Subcutaneous abdominal adipose tissue (tissue), 5 donors: ENCODE results near the gene TRIM2.
A peak's percentile ranks its signal among the peaks of the same experiment; 100 is the strongest.

Experiments
- H3K27ac ChIP-seq: one replicate; pipeline ENCODE4 v1.7.0; 2013; ENCODE audit warnings: low read depth, mild to moderate bottlenecking, inconsistent platforms, low read length, moderate library complexity
- H3K27me3 ChIP-seq, 5 donors: one replicate each; pipeline ENCODE4 v1.7.0; 2013; ENCODE audit warnings: low read length in 5 of 5, inconsistent platforms in 1 of 5; ENCODE audit not compliant: control insufficient read depth in 5 of 5, insufficient read depth in 4 of 5
- H3K36me3 ChIP-seq, 5 donors: one replicate each; pipeline ENCODE4 v1.7.0; 2013; ENCODE audit warnings: low read length in 5 of 5; ENCODE audit not compliant: control insufficient read depth in 5 of 5, insufficient read depth in 5 of 5
- H3K4me1 ChIP-seq, 5 donors: one replicate each; pipeline ENCODE4 v1.7.0; 2013; ENCODE audit warnings: low read length in 5 of 5, mild to moderate bottlenecking in 3 of 5, moderate library complexity in 1 of 5; ENCODE audit not compliant: control insufficient read depth in 5 of 5, insufficient read depth in 5 of 5
- H3K4me3 ChIP-seq, 5 donors: one replicate each; pipeline ENCODE4 v1.7.0; 2013; ENCODE audit warnings: low read length in 5 of 5, low read depth in 1 of 5
- H3K9ac ChIP-seq, 5 donors: one replicate each; pipeline ENCODE4 v1.7.0; 2013; ENCODE audit warnings: low read length in 5 of 5, mild to moderate bottlenecking in 4 of 5, moderate library complexity in 3 of 5
- H3K9me3 ChIP-seq, 5 donors: one replicate each; pipeline ENCODE4 v1.7.0; 2013; ENCODE audit warnings: low read length in 5 of 5; ENCODE audit not compliant: control insufficient read depth in 5 of 5
- donor health status: healthy.
- donor health status: healthy.
- donor health status: healthy.
- donor health status: healthy.
- donor health status: healthy.

The TRIM2 gene

DNA sequence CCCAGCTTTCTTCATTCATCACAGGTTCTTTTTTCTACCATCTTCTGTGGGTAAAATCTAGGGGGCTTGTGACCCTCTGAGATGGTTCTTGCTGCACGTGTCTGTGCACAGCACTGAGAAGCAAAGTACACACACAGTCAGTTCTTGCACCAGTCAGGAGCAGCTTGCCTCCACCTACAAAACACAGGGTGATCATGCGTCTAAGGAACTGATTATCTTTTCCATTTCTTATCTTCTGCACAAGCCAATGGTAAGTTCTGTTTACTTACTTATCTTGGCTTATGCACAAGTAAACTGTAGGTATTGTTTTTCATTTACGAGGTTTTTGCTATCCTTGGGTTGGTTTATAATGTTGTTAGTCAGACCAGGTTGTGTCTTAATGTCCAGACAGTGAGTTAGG is 40.7 kb downstream of the TRIM2 start:
- H3K9me3 ChIP-seq: no peaks in the 10 kb centered on the region
- H3K36me3 ChIP-seq: peaks cover 0 to 4% (median 0%) of the 10 kb centered on the region in 5 donors
- no peak overlapping the region for H3K4me3 ChIP-seq
- H3K9ac ChIP-seq: no peak overlapping the region
- no peaks in the 10 kb centered on the region for H3K27me3 ChIP-seq
- H3K27ac ChIP-seq: no peak overlapping the region
- peaks cover 0 to 23% (median 14%) of the 10 kb centered on the region in 5 donors for H3K4me1 ChIP-seq

DNA sequence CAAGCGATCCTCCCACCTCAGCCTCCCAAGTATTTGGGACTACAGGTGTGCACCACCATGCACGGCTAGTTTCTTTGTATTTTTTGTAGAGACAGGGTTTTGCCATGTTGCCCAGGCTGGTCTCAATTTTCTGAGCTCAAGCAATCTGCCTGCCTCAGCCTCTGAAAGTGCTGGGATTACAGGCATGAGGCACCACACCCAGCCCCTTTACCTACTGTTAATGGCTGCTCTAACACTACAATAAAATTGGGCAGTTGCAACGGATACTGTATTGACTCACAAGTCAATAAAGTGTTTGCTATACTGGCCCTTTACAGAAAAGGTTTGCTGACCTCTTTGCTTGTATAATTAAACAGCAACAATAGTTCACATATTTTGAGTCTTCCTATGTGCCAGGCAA is 41.5 kb downstream of the TRIM2 start:
- Histone ChIP-seq H3K27ac (no peak overlapping the region), H3K4me3 (no peak overlapping the region), H3K36me3 (no peaks in the 10 kb centered on the region), H3K27me3 (no peaks in the 10 kb centered on the region), H3K9ac (no peak overlapping the region), H3K4me1 (peaks cover 0 to 23% (median 14%) of the 10 kb centered on the region in 5 donors), H3K9me3 (no peaks in the 10 kb centered on the region)

DNA sequence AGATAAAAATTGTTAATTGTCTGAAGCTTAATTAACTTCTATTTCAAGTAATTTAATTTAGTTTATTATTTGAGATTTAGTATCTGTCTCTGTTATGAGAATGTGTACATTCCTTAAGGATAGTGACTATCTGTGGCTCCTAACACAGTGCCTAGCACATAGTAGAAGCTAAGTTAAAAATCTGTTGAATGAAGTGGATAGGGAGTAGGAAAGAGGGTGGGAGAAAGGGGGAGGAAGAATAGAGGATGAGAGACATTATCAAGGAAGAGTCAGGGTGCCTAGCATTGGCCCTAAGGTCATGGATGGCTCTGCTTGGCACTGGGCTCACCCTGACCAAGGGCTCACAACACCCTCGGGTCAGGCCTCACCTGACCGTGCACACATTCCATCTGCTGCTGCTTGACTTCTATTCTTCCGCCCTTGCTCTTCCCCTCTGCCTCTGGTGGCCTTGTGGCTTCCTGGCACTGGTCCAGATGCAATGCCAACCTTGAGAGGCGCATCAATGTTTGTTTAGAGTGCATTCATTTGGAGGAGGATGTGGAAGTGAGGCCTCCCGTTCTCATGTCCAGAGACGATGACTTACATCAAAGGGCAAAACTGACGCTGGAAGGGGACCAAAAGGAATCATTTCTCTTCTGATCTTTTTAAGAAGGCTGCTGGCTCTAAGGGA is 42.3 kb downstream of the TRIM2 start:
- Histone ChIP-seq H3K4me3 (no peak overlapping the region), H3K9me3 (no peaks in the 10 kb centered on the region), H3K27me3 (no peaks in the 10 kb centered on the region), H3K4me1 (peaks cover 0 to 23% (median 14%) of the 10 kb centered on the region in 5 donors), H3K27ac (no peak overlapping the region), H3K36me3 (no peaks in the 10 kb centered on the region), H3K9ac (no peak overlapping the region)

DNA sequence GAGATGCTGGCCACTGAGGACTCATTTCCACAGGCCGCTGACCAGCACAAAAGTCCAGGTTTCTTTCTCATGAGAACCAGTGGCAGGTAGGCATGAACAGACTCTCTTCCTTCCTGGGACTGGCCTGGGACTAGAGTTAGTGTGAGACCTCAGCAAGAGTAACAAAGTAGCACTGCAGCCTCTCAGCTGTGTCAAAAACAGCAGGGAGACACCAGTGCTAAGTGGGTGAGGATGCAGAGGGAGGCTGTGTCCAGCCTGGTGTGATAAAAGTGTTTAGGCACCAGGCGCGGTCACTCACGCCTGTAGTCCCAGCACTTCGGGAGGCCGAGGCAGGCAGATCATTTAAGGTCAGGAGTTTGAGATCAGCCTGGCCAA is 42.9 kb downstream of the TRIM2 start:
- no peaks in the 10 kb centered on the region for H3K27me3 ChIP-seq

DNA sequence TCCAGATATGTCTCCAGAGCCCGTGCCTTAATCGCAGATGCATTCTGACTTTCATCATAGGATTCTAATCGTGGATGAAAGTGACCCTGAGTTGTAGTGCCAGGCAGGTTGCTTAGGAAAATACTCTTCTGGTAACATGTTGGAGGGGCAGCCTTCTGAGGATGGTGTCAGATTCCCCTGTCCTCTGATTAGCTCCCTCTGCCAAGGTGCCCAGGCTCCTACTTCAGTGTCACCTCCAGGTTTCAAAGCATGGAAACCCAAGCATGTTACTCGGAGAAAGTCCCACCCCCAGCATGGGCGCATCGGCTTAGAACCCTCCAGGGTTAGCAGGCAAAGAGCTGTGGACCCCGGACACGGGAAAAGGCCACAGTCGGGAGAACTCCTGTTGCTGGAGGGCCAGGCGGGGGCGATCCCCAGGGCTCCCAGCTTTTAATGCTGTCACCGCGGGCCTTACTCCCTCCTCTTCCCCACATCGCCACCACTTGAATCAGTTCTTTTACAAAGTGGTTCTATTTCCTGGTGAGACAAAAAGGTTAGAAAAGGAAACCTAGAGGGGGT is 44.5 kb downstream of the TRIM2 start:
- Histone ChIP-seq H3K4me1 (peaks cover 0 to 14% (median 14%) of the 10 kb centered on the region in 5 donors), H3K27me3 (no peaks in the 10 kb centered on the region), H3K27ac (no peak overlapping the region)

More for the DNA sequence above, 42.9 kb downstream of the TRIM2 start:
- Histone ChIP-seq H3K4me3 (no peak overlapping the region), H3K9ac (no peak overlapping the region), H3K9me3 (no peaks in the 10 kb centered on the region), H3K4me1 (peaks cover 0 to 21% (median 14%) of the 10 kb centered on the region in 5 donors), H3K27ac (no peak overlapping the region), H3K36me3 (no peaks in the 10 kb centered on the region)

DNA sequence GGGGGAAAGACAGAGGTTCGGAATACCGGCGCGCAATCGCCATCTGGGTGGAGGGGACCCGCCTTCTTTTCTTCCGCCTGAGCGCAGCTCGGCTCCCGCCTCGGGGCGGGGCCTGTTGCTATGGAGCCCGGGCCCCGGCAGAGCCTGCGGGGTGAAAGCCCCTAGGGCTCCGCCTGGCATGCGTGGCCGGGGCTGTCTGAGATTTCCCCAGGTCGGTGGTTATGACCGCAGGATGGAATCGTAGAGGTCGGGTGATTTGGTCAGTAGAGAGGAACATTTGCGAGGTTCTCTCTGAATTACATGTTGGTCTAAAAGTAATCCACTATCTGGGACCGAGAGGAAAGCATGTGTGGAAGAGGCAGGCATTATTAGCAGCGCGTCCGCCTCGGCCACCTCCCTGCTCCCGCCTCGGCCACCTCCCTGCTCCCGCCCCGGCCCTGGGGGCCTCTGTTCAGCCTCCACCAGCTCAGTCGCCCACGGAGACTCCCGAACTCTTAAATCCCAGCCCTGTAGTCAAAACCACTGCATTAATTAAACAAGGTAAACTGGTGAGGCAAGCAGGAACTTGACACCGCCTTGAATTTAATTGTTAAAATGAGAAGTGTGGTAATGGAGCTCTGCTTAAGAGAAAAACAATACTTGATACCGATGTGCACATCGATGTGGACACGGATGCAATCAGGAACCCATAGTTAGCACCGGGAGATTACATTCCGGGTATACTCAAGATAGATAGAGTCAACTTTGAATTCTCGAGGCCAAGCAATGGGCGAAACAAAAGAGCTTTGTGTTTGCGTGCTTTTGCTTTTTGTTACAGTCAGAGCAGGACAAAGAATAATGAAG is 45.2 kb downstream of the TRIM2 start:
- peak overlapping the region; percentile 69 to 77 (median 70) for H3K4me3 ChIP-seq
- H3K9me3 ChIP-seq: no peaks in the 10 kb centered on the region
- peaks cover 0 to 14% (median 14%) of the 10 kb centered on the region in 5 donors for H3K4me1 ChIP-seq
- no peaks in the 10 kb centered on the region for H3K27me3 ChIP-seq
- H3K27ac ChIP-seq: no peak overlapping the region
- no peaks in the 10 kb centered on the region for H3K36me3 ChIP-seq
- H3K9ac ChIP-seq: peak overlapping the region in 4 of 5 donors; percentile 3 to 68 (median 52)

More for the DNA sequence above, 44.5 kb downstream of the TRIM2 start:
- H3K4me3 ChIP-seq: peak overlapping the region; percentile 69 to 77 (median 70)
- H3K9ac ChIP-seq: peak overlapping the region in 4 of 5 donors; percentile 3 to 68 (median 52)
- H3K36me3 ChIP-seq: no peaks in the 10 kb centered on the region
- no peaks in the 10 kb centered on the region for H3K9me3 ChIP-seq

DNA sequence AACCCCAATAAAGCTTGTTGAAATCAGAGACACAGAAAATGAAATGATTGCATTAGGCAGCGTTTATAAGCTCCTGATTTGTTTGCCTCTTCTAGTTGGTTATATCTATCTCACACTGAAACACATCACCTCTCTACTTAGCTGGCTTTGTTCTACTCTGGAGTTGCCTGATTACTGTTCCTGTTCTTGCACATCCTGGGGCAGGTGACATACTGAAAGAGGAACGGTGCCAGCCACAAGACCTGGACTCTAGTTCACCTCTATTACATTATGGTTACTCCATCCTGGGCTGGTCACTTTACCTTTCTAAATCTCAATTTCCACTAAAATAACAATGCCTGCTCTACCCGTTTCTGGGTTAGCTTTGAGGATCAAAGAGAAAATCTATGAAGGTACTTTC is 47.9 kb downstream of the TRIM2 start:
- H3K9ac ChIP-seq: no peak overlapping the region
- no peaks in the 10 kb centered on the region for H3K9me3 ChIP-seq
- peaks cover 0 to 16% (median 14%) of the 10 kb centered on the region in 5 donors for H3K4me1 ChIP-seq
- no peak overlapping the region for H3K27ac ChIP-seq
- H3K4me3 ChIP-seq: no peak overlapping the region
- H3K36me3 ChIP-seq: no peaks in the 10 kb centered on the region
- no peaks in the 10 kb centered on the region for H3K27me3 ChIP-seq

DNA sequence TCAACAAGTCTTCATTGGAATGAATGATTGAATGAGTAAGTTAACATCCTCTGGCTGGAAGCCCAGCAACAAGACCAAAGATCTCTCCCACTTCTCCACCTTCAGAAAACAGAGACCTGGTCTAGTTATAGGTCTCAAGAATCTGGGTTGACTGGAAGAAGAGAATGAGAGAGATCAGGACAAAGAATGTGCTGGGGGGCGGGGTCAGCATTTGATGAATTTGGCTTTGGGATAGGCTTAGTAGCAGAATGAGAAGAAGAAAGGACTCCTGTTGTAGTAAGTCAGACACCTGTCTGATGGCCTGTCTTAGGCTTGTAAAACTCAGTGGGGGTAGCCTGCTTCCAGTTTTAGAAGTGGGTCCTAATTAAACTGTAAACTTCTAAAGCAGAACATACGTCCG is 51.0 kb downstream of the TRIM2 start:
- Histone ChIP-seq H3K4me3 (no peak overlapping the region), H3K9me3 (no peaks in the 10 kb centered on the region), H3K9ac (no peak overlapping the region), H3K27me3 (no peaks in the 10 kb centered on the region), H3K27ac (no peak overlapping the region), H3K4me1 (peaks cover 0 to 3% (median 0%) of the 10 kb centered on the region in 5 donors), H3K36me3 (peaks cover 0 to 3% (median 0%) of the 10 kb centered on the region in 5 donors)

DNA sequence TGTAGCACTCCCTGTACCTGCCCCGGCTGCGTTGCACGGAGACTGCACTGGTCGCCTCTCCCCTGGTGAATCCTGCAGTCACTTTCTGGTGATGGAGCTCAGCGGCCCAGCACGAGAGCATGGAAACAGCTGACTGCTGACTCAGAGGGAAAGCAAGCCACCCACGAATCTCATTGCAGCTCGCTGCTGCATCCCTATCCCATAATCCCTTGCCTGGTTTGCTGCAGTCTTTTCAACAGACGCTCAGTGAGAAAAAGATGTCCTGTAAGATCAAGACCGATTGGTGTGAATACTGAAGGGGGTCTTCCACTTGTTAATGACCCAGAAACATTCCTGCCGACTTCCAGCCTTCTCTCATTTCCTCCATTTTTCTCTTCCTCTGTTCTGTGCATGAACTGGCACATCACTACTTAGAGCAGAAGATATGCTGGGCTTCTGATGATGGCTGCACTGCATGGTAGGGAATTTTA is 52.9 kb downstream of the TRIM2 start:
- Histone ChIP-seq H3K27me3 (no peaks in the 10 kb centered on the region), H3K9me3 (peaks cover 0 to 9% (median 8%) of the 10 kb centered on the region in 5 donors), H3K4me1 (peaks cover 0 to 3% (median 0%) of the 10 kb centered on the region in 5 donors), H3K4me3 (no peak overlapping the region), H3K36me3 (peaks cover 0 to 3% (median 0%) of the 10 kb centered on the region in 5 donors), H3K9ac (no peak overlapping the region), H3K27ac (no peak overlapping the region)

DNA sequence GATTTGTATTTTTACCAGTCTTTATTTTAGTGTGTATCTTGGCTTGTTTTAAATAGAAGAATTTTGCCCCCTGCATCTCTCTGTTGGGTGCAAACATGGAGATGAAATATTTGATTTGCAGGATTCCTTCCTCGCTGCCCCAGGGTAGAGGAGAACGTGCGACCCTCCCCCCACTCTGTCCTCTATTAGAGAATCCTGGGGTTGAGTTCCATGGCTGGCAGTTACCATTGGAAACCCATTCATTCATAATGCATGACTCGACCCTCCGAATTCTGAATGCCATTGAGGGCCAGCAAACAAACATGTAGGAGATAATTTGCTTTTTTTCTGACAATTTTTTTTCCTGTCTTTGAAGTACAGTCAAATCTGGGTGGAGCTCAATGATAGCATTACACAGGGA is 53.7 kb downstream of the TRIM2 start:
- Histone ChIP-seq H3K36me3 (peaks cover 0 to 3% (median 0%) of the 10 kb centered on the region in 5 donors), H3K9me3 (peaks cover 0 to 12% (median 9%) of the 10 kb centered on the region in 5 donors), H3K4me3 (no peak overlapping the region), H3K4me1 (peaks cover 0 to 3% (median 0%) of the 10 kb centered on the region in 5 donors), H3K27ac (no peak overlapping the region), H3K27me3 (no peaks in the 10 kb centered on the region), H3K9ac (no peak overlapping the region)
